ENCODE data around the gene ERG28.

GRCh38 chr14:75614179-75614578, 46.5 kb downstream of the ERG28 start:
- no peak for TF ChIP-seq TAF1 (IDR thresholded peaks at IDR 0.05; ENCODE audit: low read depth, low read length)
- no peak for TF ChIP-seq POLR2A (IDR thresholded peaks at IDR 0.05; ENCODE audit: low read depth, low read length)
- TF ChIP-seq POLR2AphosphoS5 (IDR thresholded peaks at IDR 0.05; ENCODE audit: low read depth, low read length): no peak

All from GM12891 (cell line).